ENCODE data around the gene SDCBP2. TPM values are rescaled to one million over a fixed set of nuclear protein-coding genes. Genes with fewer than 3 reads are reported as not detected.

SDCBP2 gene
- total and polyA plus RNA-seq, 2 of the 4 experiments (the other 2 are of a cell fraction), result 0.54 to 1.3 TPM

DNA sequence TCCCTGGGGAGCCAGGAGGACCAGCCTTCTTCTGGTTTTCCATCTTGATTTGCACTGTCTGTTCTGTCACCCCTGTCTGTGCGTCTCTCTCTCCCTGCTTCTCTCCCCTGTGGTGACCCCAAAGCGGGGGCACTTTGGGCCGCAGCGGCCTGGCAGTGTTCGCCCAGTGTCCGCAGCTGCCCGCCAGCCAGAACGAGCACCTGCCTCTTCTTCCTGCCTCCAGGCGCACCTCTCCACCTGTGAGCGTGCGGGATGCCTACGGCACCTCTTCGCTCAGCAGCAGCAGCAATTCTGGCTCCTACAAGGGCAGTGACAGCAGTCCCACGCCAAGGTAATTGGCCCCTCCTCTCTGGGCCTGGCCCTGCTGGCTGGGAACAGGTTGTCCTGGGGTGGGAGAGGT lies 32.0 kb downstream of the SDCBP2 start:
- POLR2A ChIA-PET (ENCODE audit: unreplicated experiment), result interaction anchor here (0.7 kb wide), 1 partner anchor 31 kb away, joined by 3 read pairs; no protein-coding TSS in a partner anchor
- dilution Hi-C loops (cut with HindIII; ENCODE audit: low sequenced_read_pairs, unreplicated experiment), result no loop called here
- 91% methylated on average over 12 of the region's 14 CpGs; no CpG with 5 or more reads in 1 of the 2 experiments for WGBS, 2 experiments (ENCODE audit: extremely low coverage in 2 of 2, insufficient read length in 1 of 2)

More for the DNA sequence above, 32.0 kb downstream of the SDCBP2 start:
- Histone ChIP-seq H3K27me3 (ENCODE audit: control insufficient read depth, insufficient read depth, low read length) (no peaks in the 10 kb centered on the region), H2BK20ac (ENCODE audit: low read depth, low read length) (no peak overlapping the region), H4K8ac (ENCODE audit: low read depth in 2 of 2, low read length in 2 of 2) (no peak overlapping the region), H3K18ac (ENCODE audit: low read depth, low read length) (no peak overlapping the region), H2AK5ac (ENCODE audit: low read depth, low read length) (no peak overlapping the region), H2BK5ac (ENCODE audit: low read depth, low read length, poor library complexity, severe bottlenecking) (no peak overlapping the region), H3K9me1 (ENCODE audit: insufficient read depth, low read length) (peaks cover 43% of the 10 kb centered on the region), H4K91ac (ENCODE audit: insufficient read depth, low read depth, low read length) (no peak overlapping the region), H3K23ac (ENCODE audit: low read depth, low read length) (no peak overlapping the region), H3K14ac (replicated peaks; ENCODE audit: low read depth, low read length) (no peak overlapping the region), H2AK9ac (replicated peaks; ENCODE audit: low read depth, low read length, poor library complexity) (no peak overlapping the region), H3K4me1 (ENCODE audit: control insufficient read depth, insufficient read depth, low read length) (peaks cover 8% of the 10 kb centered on the region), H3K9ac (ENCODE audit: low read depth, low read length) (no peak overlapping the region), H3K4ac (ENCODE audit: low read depth, low read length) (no peak overlapping the region), H3K36me3 (ENCODE audit: control insufficient read depth, insufficient read depth, low read length) (peaks cover 1% of the 10 kb centered on the region; the same call in 1 of the 2 replicates), H3K27ac (ENCODE audit: insufficient read depth, low read length) (no peak overlapping the region), H2AFZ (replicated peaks; ENCODE audit: low read length, poor library complexity) (no peak overlapping the region), H4K5ac (ENCODE audit: low read depth, low read length) (no peak overlapping the region), H3K9me3 (ENCODE audit: control insufficient read depth, insufficient read depth, low read length) (no peaks in the 10 kb centered on the region), H3K4me3 (ENCODE audit: insufficient read depth, low read depth, low read length) (no peak overlapping the region), H3K79me1 (ENCODE audit: low read depth in 1 of 2, low read length in 2 of 2) (peaks cover 5 to 21% of the 10 kb centered on the region in 2 experiments; a peak in 3 of 4 replicates), H4K20me1 (ENCODE audit: insufficient read depth, low read length) (peaks cover 14% of the 10 kb centered on the region; the same call in 1 of the 2 replicates), H3K56ac (ENCODE audit: extremely low read depth, insufficient read depth, low read length) (no peak overlapping the region), H2BK15ac (ENCODE audit: low read depth, low read length) (no peak overlapping the region), H2BK120ac (ENCODE audit: low read depth, low read length) (no peak overlapping the region), H3K4me2 (ENCODE audit: low read depth, low read length) (no peak overlapping the region)
- BruUV-seq (replicated peaks), result no TSS peak
- TF ChIP-seq MAZ (IDR thresholded peaks at IDR 0.05; ENCODE audit: borderline replicate concordance, low read depth, low read length), result no peak
- TF ChIP-seq FOS (IDR thresholded peaks at IDR 0.05; ENCODE audit: low read depth, low read length), result no peak
- no peak for TF ChIP-seq RAD21 (IDR thresholded peaks at IDR 0.05; ENCODE audit: low read length)
- no peak for TF ChIP-seq SMC3 (IDR thresholded peaks at IDR 0.05; ENCODE audit: low read depth, low read length)
- no peak for TF ChIP-seq RCOR1 (IDR thresholded peaks at IDR 0.05; ENCODE audit: insufficient replicate concordance, low read length)
- TF ChIP-seq NFE2L2 (IDR thresholded peaks at IDR 0.05; ENCODE audit: low read depth, low read length), result no peak
- TF ChIP-seq, protein P1, sequence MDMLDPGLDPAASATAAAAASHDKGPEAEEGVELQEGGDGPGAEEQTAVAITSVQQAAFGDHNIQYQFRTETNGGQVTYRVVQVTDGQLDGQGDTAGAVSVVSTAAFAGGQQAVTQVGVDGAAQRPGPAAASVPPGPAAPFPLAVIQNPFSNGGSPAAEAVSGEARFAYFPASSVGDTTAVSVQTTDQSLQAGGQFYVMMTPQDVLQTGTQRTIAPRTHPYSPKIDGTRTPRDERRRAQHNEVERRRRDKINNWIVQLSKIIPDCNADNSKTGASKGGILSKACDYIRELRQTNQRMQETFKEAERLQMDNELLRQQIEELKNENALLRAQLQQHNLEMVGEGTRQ (IDR thresholded peaks at IDR 0.05; ENCODE audit: low read depth, low read length), result no peak
- TF ChIP-seq, protein P2, sequence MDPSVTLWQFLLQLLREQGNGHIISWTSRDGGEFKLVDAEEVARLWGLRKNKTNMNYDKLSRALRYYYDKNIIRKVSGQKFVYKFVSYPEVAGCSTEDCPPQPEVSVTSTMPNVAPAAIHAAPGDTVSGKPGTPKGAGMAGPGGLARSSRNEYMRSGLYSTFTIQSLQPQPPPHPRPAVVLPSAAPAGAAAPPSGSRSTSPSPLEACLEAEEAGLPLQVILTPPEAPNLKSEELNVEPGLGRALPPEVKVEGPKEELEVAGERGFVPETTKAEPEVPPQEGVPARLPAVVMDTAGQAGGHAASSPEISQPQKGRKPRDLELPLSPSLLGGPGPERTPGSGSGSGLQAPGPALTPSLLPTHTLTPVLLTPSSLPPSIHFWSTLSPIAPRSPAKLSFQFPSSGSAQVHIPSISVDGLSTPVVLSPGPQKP (IDR thresholded peaks at IDR 0.05; ENCODE audit: borderline replicate concordance, low read depth, low read length), result no peak
- no peak for TF ChIP-seq CHD1 (IDR thresholded peaks at IDR 0.05; ENCODE audit: low read depth, low read length)
- TF ChIP-seq POLR2A (IDR thresholded peaks at IDR 0.05; ENCODE audit: low read depth, low read length), result no peak
- TF ChIP-seq, protein P3, sequence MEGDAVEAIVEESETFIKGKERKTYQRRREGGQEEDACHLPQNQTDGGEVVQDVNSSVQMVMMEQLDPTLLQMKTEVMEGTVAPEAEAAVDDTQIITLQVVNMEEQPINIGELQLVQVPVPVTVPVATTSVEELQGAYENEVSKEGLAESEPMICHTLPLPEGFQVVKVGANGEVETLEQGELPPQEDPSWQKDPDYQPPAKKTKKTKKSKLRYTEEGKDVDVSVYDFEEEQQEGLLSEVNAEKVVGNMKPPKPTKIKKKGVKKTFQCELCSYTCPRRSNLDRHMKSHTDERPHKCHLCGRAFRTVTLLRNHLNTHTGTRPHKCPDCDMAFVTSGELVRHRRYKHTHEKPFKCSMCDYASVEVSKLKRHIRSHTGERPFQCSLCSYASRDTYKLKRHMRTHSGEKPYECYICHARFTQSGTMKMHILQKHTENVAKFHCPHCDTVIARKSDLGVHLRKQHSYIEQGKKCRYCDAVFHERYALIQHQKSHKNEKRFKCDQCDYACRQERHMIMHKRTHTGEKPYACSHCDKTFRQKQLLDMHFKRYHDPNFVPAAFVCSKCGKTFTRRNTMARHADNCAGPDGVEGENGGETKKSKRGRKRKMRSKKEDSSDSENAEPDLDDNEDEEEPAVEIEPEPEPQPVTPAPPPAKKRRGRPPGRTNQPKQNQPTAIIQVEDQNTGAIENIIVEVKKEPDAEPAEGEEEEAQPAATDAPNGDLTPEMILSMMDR (conservative IDR thresholded peaks at IDR 0.05; ENCODE audit: low read depth, low read length), result no peak
- TF ChIP-seq RFX5 (IDR thresholded peaks at IDR 0.05; ENCODE audit: low read depth, low read length), result no peak
- no peak for TF ChIP-seq BHLHE40 (IDR thresholded peaks at IDR 0.05; ENCODE audit: low read depth, low read length)
- CTCF ChIA-PET, result no interaction called here
- no peak for DNase-seq
- in situ Hi-C loops (cut with MboI; ENCODE audit: low sequenced_read_pairs), result no loop called here
- no peak for ATAC-seq (ENCODE audit: low read depth)
- intact Hi-C loops (cut with micrococcal nuclease), result no loop called here

All from IMR-90 (cell line).